ENCODE results near the gene PLXDC1. TPM values are rescaled to one million over a fixed set of nuclear protein-coding genes. Genes with fewer than 3 reads are reported as not detected.
"Not testable (repeated sequence)": the region's sequence is repeated elsewhere in the genome, so short reads cannot be mapped to it uniquely, and the experiment has no call there.

The PLXDC1 gene
- total and polyA plus RNA-seq, 2 of the 8 experiments (the other 6 are each of a cell fraction or from before 2014, with no cell fraction given) = 4.1 to 14.6 TPM

- TF ChIP-seq E2F6 (IDR thresholded peaks at IDR 0.05) (no peak), TBP (IDR thresholded peaks at IDR 0.05; ENCODE audit: low read depth, low read length) (no peak), JUND (IDR thresholded peaks at IDR 0.05; ENCODE audit: low read length) (no peak), BRCA1 (IDR thresholded peaks at IDR 0.05; ENCODE audit: low read depth, low read length) (no peak), TAF7 (optimal IDR thresholded peaks at IDR 0.05; ENCODE audit: borderline replicate concordance, low read depth, low read length) (no peak)
These were observed 17.7 kb upstream of the PLXDC1 start (continued) for GRCh38 chr17:39169101-39169500.

DNA sequence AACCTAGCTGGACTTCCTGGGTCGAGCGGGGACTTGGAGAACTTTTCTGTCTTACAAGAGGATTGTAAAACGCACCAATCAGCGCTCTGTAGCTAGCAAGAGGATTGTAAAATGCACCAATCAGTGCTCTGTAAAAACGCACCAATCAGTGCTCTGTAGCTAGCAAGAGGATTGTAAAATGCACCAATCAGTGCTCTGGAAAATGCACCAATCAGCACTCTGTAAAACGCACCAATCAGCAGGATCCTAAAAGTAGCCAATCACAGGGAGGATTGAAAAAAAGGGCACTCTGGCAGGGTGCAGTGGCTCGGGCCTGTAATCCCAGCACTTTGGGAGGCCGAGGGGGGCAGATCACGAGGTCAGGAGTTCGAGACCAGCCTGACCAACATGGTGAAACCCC is 17.1 kb upstream of the PLXDC1 start:
- not testable (repeated sequence) for H2BK20ac ChIP-seq (ENCODE audit: low read length); FAIRE-seq
- CTCF ChIA-PET (ENCODE audit: partially characterized antibody) = interaction anchor here (1.2 to 7.4 kb wide), 9 partner anchors 10 to 186 kb away, joined by 3 to 63 read pairs (median 7); partner anchors contain the start of gene PLXDC1

More for the DNA sequence above, 17.1 kb upstream of the PLXDC1 start:
- not testable (repeated sequence) for H2BK15ac ChIP-seq (ENCODE audit: low read length); H2BK12ac ChIP-seq (ENCODE audit: low read depth, low read length); H3K79me2 ChIP-seq (ENCODE audit: control insufficient read depth in 1 of 2, insufficient read depth in 2 of 2, low read length in 2 of 2); H4K20me1 ChIP-seq (replicated peaks in 1 of 2; ENCODE audit: control insufficient read depth in 1 of 2, insufficient read depth in 2 of 2, low read length in 2 of 2); H4K5ac ChIP-seq (ENCODE audit: insufficient read length, low read depth, low read length); H2AFZ ChIP-seq (ENCODE audit: low read length); H3K4me1 ChIP-seq (replicated peaks in 1 of 4; ENCODE audit: control insufficient read depth in 3 of 4, insufficient read depth in 4 of 4, low read length in 3 of 4); H4K91ac ChIP-seq (replicated peaks; ENCODE audit: insufficient read length, low read length); DNase-seq (ENCODE audit: low read depth in 1 of 2, low spot score in 2 of 2); H3K27ac ChIP-seq (ENCODE audit: low read depth, low read length); H3K56ac ChIP-seq (replicated peaks; ENCODE audit: insufficient read length, low read depth, low read length); H2AK5ac ChIP-seq (ENCODE audit: low read depth, low read length); H4K8ac ChIP-seq (ENCODE audit: extremely low read depth, insufficient read depth, low read length); H2BK5ac ChIP-seq (ENCODE audit: low read depth, low read length); H3K4me2 ChIP-seq (ENCODE audit: insufficient read depth in 1 of 2, low read depth in 2 of 2, low read length in 2 of 2); H3K4ac ChIP-seq (replicated peaks; ENCODE audit: insufficient read length, low read depth, low read length); H3K9ac ChIP-seq (replicated peaks in 1 of 4; ENCODE audit: extremely low read depth in 1 of 4, low read depth in 3 of 4, low read length in 3 of 4); H3K14ac ChIP-seq (ENCODE audit: insufficient read length); H3K23ac ChIP-seq (ENCODE audit: insufficient read length); H3K36me3 ChIP-seq (ENCODE audit: control insufficient read depth in 2 of 4, insufficient read depth in 4 of 4, low read length in 3 of 4); H3K18ac ChIP-seq (ENCODE audit: extremely low read depth, low read length); H3K4me3 ChIP-seq (ENCODE audit: extremely low read depth in 1 of 4, insufficient read depth in 2 of 4, low read depth in 3 of 4, low read length in 4 of 4); H3K9me3 ChIP-seq (ENCODE audit: insufficient read depth in 2 of 2, low read depth in 1 of 2, low read length in 1 of 2); H2BK120ac ChIP-seq (replicated peaks; ENCODE audit: low read depth, low read length); H3K79me1 ChIP-seq (ENCODE audit: low read depth, low read length)
- WGBS, 2 experiments (ENCODE audit: extremely low coverage in 1 of 2, insufficient coverage in 1 of 2, insufficient read length in 1 of 2, insufficient replicate concordance in 2 of 2, low coverage in 1 of 2, low lambda C conversion rate in 2 of 2, missing lambda C conversion rate in 1 of 2) = 87% methylated on average over 10 of the region's 10 CpGs; no CpG with 5 or more reads in 1 of the 2 experiments
- POLR2A ChIA-PET (ENCODE audit: partially characterized antibody) = interaction anchor here (0.6 to 0.9 kb wide), 2 partner anchors 34 to 322 kb away, joined by 3 read pairs; no protein-coding TSS in a partner anchor
- Histone ChIP-seq H3K23me2 (ENCODE audit: low read depth, low read length) (peaks cover 12% of the 10 kb centered on the region; the same call in 1 of the 2 replicates), H3K27me3 (replicated peaks in 1 of 4; ENCODE audit: control insufficient read depth in 3 of 4, extremely low read depth in 1 of 4, insufficient read depth in 3 of 4, low read length in 3 of 4) (peaks cover 14 to 31% (median 25%) of the 10 kb centered on the region in 4 experiments)

Data from H1 (cell line).